Suprapubic skin (tissue), 4 donors: Measurements from ENCODE around the gene ACTR1A. TPM values are rescaled to one million over a fixed set of nuclear protein-coding genes. Genes with fewer than 3 reads are reported as not detected.

Source experiments
- DNase-seq, 2 donors: peaks; one replicate each; pipeline ENCODE4 v3.0.0-alpha.2; 2019; ENCODE audit warnings: low spot score in 2 of 2
- H3K27ac ChIP-seq: fragments of 200-600 bp; sonication (generic); one replicate; pipeline ENCODE4 v1.5.1; 2019
- H3K27me3 ChIP-seq: fragments of 200-600 bp; sonication (generic); one replicate; pipeline ENCODE4 v1.5.1; 2019
- H3K36me3 ChIP-seq: fragments of 200-600 bp; sonication (generic); one replicate; pipeline ENCODE4 v1.5.1; 2019
- H3K4me1 ChIP-seq: fragments of 200-600 bp; sonication (generic); one replicate; pipeline ENCODE4 v1.5.1; 2019
- H3K4me3 ChIP-seq: fragments of 200-600 bp; sonication (generic); one replicate; pipeline ENCODE4 v1.5.1; 2019; ENCODE audit warnings: mild to moderate bottlenecking
- H3K9me3 ChIP-seq: fragments of 200-600 bp; sonication (generic); one replicate; pipeline ENCODE4 v1.5.1; 2019
- CTCF ChIP-seq, 2 donors: fragments of 200-600 bp in 1 of 2; fragments of 450-650 bp in 1 of 2; sonication (generic) in 1 of 2; IDR thresholded peaks; one replicate each; pipeline ENCODE4 v1.5.1; 2016 to 2019; ENCODE audit warnings: antibody characterized with exemption in 2 of 2, mild to moderate bottlenecking in 1 of 2, moderate library complexity in 1 of 2
- EP300 ChIP-seq: sonication (generic); formaldehyde crosslinking; IDR thresholded peaks from one replicate; pipeline ENCODE4 v1.6.1; 2017; ENCODE audit warnings: antibody characterized with exemption
- POLR2A ChIP-seq, 2 donors: fragments of 450-650 bp; IDR thresholded peaks; one replicate each; pipeline ENCODE4 v1.6.1; 2017; ENCODE audit warnings: antibody characterized with exemption in 2 of 2, mild to moderate bottlenecking in 2 of 2, moderate library complexity in 2 of 2
- POLR2AphosphoS5 ChIP-seq, 3 donors: sonication (generic); formaldehyde crosslinking; IDR thresholded peaks; one replicate each; pipeline ENCODE4 v1.6.1; 2017; ENCODE audit warnings: antibody characterized with exemption in 3 of 3
- WGBS: methylation state at CpG from one replicate; pipeline ENCODE4 v1.1.5; 2018; 5-methylcytosine and 5-hydroxymethylcytosine counted together
- total RNA-seq, 4 donors: library from RNA; depleted of rRNA; stranded (reverse); fragments of >200 nt; gene quantifications; one replicate each; pipeline ENCODE4 v1.1.0, GENCODE V29; 2016

The ACTR1A gene
- total RNA-seq, 4 donors from 2014 or later: 71.5 to 108 (median 105) TPM

- Histone ChIP-seq H3K27ac (no peak overlapping the region), H3K9me3 (no peaks in the 10 kb centered on the region), H3K4me1 (peaks cover 14% of the 10 kb centered on the region), H3K36me3 (peaks cover 54% of the 10 kb centered on the region), H3K27me3 (no peaks in the 10 kb centered on the region), H3K4me3 (no peak overlapping the region)
- 72% methylated on average over 12 of the region's 12 CpGs for WGBS
- no peak for DNase-seq
- TF ChIP-seq EP300 (no peak), POLR2A (IDR thresholded peaks at IDR 0.05) (no peak), POLR2AphosphoS5 (IDR thresholded peaks at IDR 0.05) (no peak)
These were observed 12.2 kb upstream of the ACTR1A start for GRCh38 chr10:102514487-102515311.

- Histone ChIP-seq H3K4me1 (peaks cover 43% of the 10 kb centered on the region), H3K36me3 (peaks cover 58% of the 10 kb centered on the region), H3K27ac (no peak overlapping the region), H3K27me3 (no peaks in the 10 kb centered on the region), H3K9me3 (no peaks in the 10 kb centered on the region), H3K4me3 (no peak overlapping the region)
- TF ChIP-seq CTCF (IDR thresholded peaks at IDR 0.05) (no peak), POLR2AphosphoS5 (IDR thresholded peaks at IDR 0.05) (no peak), EP300 (no peak), POLR2A (IDR thresholded peaks at IDR 0.05) (no peak)
- DNase-seq: no peak
- WGBS: 80% methylated on average over 6 of the region's 6 CpGs
These were observed 9.2 kb upstream of the ACTR1A start for GRCh38 chr10:102511583-102512274.

DNA sequence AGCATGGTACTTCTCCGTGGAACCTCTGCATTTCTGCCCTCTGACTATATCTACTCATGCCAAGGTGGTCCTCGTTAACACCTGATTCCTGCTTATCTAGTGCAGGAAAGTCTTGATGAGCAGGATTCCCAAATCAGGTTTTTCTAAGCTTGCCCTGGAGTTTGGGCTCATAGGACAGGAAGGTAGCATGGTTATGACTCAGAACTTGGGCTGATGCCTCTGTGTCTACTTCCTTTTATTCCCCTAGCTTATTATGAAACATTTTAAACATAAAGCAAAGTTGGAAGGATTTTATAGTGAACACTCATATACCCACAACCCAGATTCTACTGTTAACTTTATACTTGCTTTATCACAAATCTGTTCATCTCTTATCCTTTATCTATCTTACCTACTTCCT, 6.9 kb upstream of the ACTR1A start:
- Histone ChIP-seq H3K27ac (peak overlapping the region; percentile 14), H3K4me1 (peaks cover 56% of the 10 kb centered on the region), H3K9me3 (no peaks in the 10 kb centered on the region), H3K27me3 (no peaks in the 10 kb centered on the region), H3K36me3 (peaks cover 52% of the 10 kb centered on the region), H3K4me3 (no peak overlapping the region)
- TF ChIP-seq POLR2AphosphoS5 (IDR thresholded peaks at IDR 0.05) (no peak), POLR2A (IDR thresholded peaks at IDR 0.05) (no peak), CTCF (IDR thresholded peaks at IDR 0.05) (no peak), EP300 (no peak)
- no peak for DNase-seq
- WGBS: 41% methylated on average over 2 of the region's 2 CpGs

DNA sequence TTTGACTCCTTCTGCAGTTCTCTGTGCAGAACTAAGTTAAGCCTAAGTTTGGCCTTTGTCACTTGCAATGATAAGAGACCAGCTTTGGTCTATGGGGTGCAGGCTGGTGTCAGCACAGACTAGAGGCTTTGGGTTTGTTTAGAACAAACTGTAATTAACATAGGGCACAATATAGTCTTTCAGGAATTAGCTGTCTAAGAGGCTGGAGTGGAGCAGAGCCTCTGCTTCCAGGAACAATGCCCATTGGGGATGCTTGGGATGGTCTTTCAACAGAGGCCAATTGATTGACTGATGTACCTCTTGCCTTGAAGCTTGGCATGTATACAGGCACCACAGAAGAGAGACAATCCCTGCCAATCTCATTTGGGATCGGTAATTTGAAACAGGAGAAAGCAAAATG, 6.0 kb upstream of the ACTR1A start:
- no peaks in the 10 kb centered on the region for H3K9me3 ChIP-seq
- TF ChIP-seq POLR2A (IDR thresholded peaks at IDR 0.05): no peak
- no peak for TF ChIP-seq EP300
- TF ChIP-seq POLR2AphosphoS5 (IDR thresholded peaks at IDR 0.05): no peak
- no peak for TF ChIP-seq CTCF (IDR thresholded peaks at IDR 0.05)
- WGBS: 67% methylated on average over 1 of the region's 1 CpG
- peaks cover 43% of the 10 kb centered on the region for H3K36me3 ChIP-seq
- no peak overlapping the region for H3K4me3 ChIP-seq
- H3K4me1 ChIP-seq: peaks cover 59% of the 10 kb centered on the region
- H3K27ac ChIP-seq: no peak overlapping the region
- DNase-seq: no peak
- H3K27me3 ChIP-seq: no peaks in the 10 kb centered on the region

DNA sequence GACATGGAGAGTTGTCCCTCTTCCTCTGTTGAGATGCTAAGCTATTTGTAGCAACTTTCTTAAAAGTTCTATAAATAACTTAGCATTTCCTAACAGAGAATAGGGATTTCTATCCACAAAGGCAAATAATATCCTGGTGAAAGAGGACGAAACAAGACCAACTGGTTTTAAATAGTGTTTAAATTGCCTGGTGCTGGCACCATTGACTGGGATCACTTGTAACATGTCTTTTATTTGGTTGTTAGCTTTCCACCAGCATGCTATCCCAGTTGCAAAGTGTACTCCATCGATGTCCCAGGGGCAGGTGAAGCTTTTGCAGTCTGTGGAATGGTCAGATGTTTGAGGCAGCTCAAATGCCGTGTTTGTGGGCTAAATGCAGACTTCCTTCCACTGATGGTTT, 5.0 kb upstream of the ACTR1A start:
- no peaks in the 10 kb centered on the region for H3K27me3 ChIP-seq
- 46% methylated on average over 3 of the region's 3 CpGs for WGBS
- no peak for TF ChIP-seq CTCF (IDR thresholded peaks at IDR 0.05)
- TF ChIP-seq POLR2A (IDR thresholded peaks at IDR 0.05): no peak
- TF ChIP-seq EP300: no peak
- no peak for TF ChIP-seq POLR2AphosphoS5 (IDR thresholded peaks at IDR 0.05)
- H3K4me3 ChIP-seq: no peak overlapping the region
- H3K4me1 ChIP-seq: peaks cover 67% of the 10 kb centered on the region
- H3K36me3 ChIP-seq: peaks cover 35% of the 10 kb centered on the region
- no peak for DNase-seq
- no peak overlapping the region for H3K27ac ChIP-seq
- H3K9me3 ChIP-seq: no peaks in the 10 kb centered on the region
